Mesenchymal stem cell (in vitro differentiated cells and primary cell): ENCODE data around the gene PLCH2.

ENCODE experiments used
- DNase-seq: peaks from one replicate; pipeline ENCODE4 v3.0.0-alpha.2; 2013
- H2AFZ ChIP-seq: one replicate; pipeline ENCODE4 v1.6.1; 2013; ENCODE audit warnings: low read depth, mild to moderate bottlenecking, control low read depth, inconsistent platforms, low read length, moderate library complexity
- H2AK5ac ChIP-seq: 2 replicates; pipeline ENCODE4 v1.6.1; 2013; ENCODE audit warnings: low read length, moderate library complexity, mild to moderate bottlenecking, inconsistent platforms; ENCODE audit not compliant: severe bottlenecking
- H2BK120ac ChIP-seq: one replicate; pipeline ENCODE4 v1.6.1; 2013; ENCODE audit warnings: low read depth, mild to moderate bottlenecking, inconsistent platforms, low read length, moderate library complexity
- H2BK12ac ChIP-seq, 2 experiments: one replicate each; pipeline ENCODE4 v1.6.1; 2013; ENCODE audit warnings: inconsistent platforms in 2 of 2, low read length in 2 of 2, mild to moderate bottlenecking in 2 of 2, moderate library complexity in 2 of 2, control low read depth in 1 of 2
- H2BK15ac ChIP-seq: one replicate; pipeline ENCODE4 v1.6.1; 2013; ENCODE audit warnings: mild to moderate bottlenecking, low read depth, inconsistent platforms; ENCODE audit not compliant: poor library complexity, severe bottlenecking
- H2BK5ac ChIP-seq: 2 replicates; pipeline ENCODE4 v1.6.1; 2013; ENCODE audit warnings: low read depth, mild to moderate bottlenecking, low read length, control low read depth, inconsistent platforms; ENCODE audit not compliant: poor library complexity, severe bottlenecking
- H3K14ac ChIP-seq, 2 experiments: one replicate each; pipeline ENCODE4 v1.6.1; 2013; ENCODE audit warnings: inconsistent platforms in 2 of 2, low read length in 2 of 2, control low read depth in 1 of 2, mild to moderate bottlenecking in 1 of 2, moderate library complexity in 1 of 2
- H3K18ac ChIP-seq, 2 experiments: one replicate each; pipeline ENCODE4 v1.6.1; 2013; ENCODE audit warnings: inconsistent platforms in 2 of 2, low read length in 2 of 2, control low read depth in 1 of 2, low read depth in 1 of 2, mild to moderate bottlenecking in 1 of 2
- H3K23ac ChIP-seq, 2 experiments: one replicate each; pipeline ENCODE4 v1.6.1; 2013; ENCODE audit warnings: inconsistent platforms in 2 of 2, low read length in 2 of 2, mild to moderate bottlenecking in 2 of 2, moderate library complexity in 2 of 2, control low read depth in 1 of 2
- H3K27ac ChIP-seq: 2 replicates; pipeline ENCODE4 v1.5.1; 2013; ENCODE audit warnings: mild to moderate bottlenecking, moderate library complexity, low read length, control low read depth, inconsistent platforms; ENCODE audit not compliant: poor library complexity, severe bottlenecking
- H3K27me3 ChIP-seq, 2 experiments: 2 replicates each; pipeline versions ENCODE4 v1.6.1 to v1.7.0; 2013; ENCODE audit warnings: low read length in 2 of 2, mild to moderate bottlenecking in 2 of 2, moderate library complexity in 2 of 2, control low read depth in 1 of 2, inconsistent platforms in 1 of 2; ENCODE audit not compliant: control insufficient read depth in 1 of 2, insufficient read depth in 1 of 2
- H3K36me3 ChIP-seq, 2 experiments: 2 replicates each; pipeline versions ENCODE4 v1.6.1 to v1.7.0; 2013; ENCODE audit warnings: low read length in 2 of 2, control low read depth in 1 of 2, inconsistent platforms in 1 of 2, low read depth in 1 of 2, mild to moderate bottlenecking in 1 of 2; ENCODE audit not compliant: insufficient read depth in 2 of 2, control insufficient read depth in 1 of 2
- H3K4ac ChIP-seq, 2 experiments: one replicate each; pipeline ENCODE4 v1.6.1; 2013; ENCODE audit warnings: inconsistent platforms in 2 of 2, low read length in 2 of 2, mild to moderate bottlenecking in 2 of 2, moderate library complexity in 2 of 2, control low read depth in 1 of 2, low read depth in 1 of 2
- H3K4me1 ChIP-seq: 2 replicates; pipeline ENCODE4 v1.6.1; 2013; ENCODE audit warnings: low read depth, low read length, control low read depth; ENCODE audit not compliant: control insufficient read depth, insufficient read depth
- H3K4me2 ChIP-seq: 2 replicates; pipeline ENCODE4 v1.6.1; 2013; ENCODE audit warnings: low read length, mild to moderate bottlenecking, inconsistent platforms; ENCODE audit not compliant: poor library complexity, severe bottlenecking
- H3K4me3 ChIP-seq, 2 experiments: 2 replicates each; pipeline versions ENCODE4 v1.5.1 to v1.7.0; 2013; ENCODE audit warnings: low read length in 2 of 2, mild to moderate bottlenecking in 2 of 2, control low read depth in 1 of 2, low read depth in 1 of 2; ENCODE audit not compliant: insufficient read depth in 1 of 2
- H3K79me1 ChIP-seq: replicated peaks from 2 replicates; pipeline ENCODE4 v1.6.1; 2013; ENCODE audit warnings: mild to moderate bottlenecking, control low read depth, low read length, inconsistent platforms; ENCODE audit not compliant: poor library complexity, severe bottlenecking
- H3K9ac ChIP-seq: 2 replicates; pipeline ENCODE4 v1.7.0; 2013; ENCODE audit warnings: mild to moderate bottlenecking, low read length, moderate library complexity
- H3K9me3 ChIP-seq: 2 replicates; pipeline ENCODE4 v1.7.0; 2013; ENCODE audit warnings: mild to moderate bottlenecking, low read length; ENCODE audit not compliant: control insufficient read depth
- H4K8ac ChIP-seq: one replicate; pipeline ENCODE4 v1.6.1; 2013; ENCODE audit warnings: inconsistent platforms, mild to moderate bottlenecking, low read length, moderate library complexity
- H4K91ac ChIP-seq: one replicate; pipeline ENCODE4 v1.6.1; 2013; ENCODE audit warnings: mild to moderate bottlenecking, low read length, inconsistent platforms
- WGBS: methylation state at CpG from one replicate; pipeline ENCODE4 v1.1.7; 2013; ENCODE audit warnings: mixed read lengths; 5-methylcytosine and 5-hydroxymethylcytosine counted together

The PLCH2 gene

GRCh38 chr1:2435091-2435490, 41.0 kb upstream of the PLCH2 start:
- 75% methylated on average over 9 of the region's 9 CpGs for WGBS
- H2AK5ac ChIP-seq = no peak overlapping the region
- H3K27me3 ChIP-seq = peaks cover 23 to 75% of the 10 kb centered on the region in 2 experiments
- no peak for DNase-seq
- no peak overlapping the region for H3K4me3 ChIP-seq
- no peak overlapping the region for H4K91ac ChIP-seq
- H3K18ac ChIP-seq = no peak overlapping the region
- no peak overlapping the region for H2BK5ac ChIP-seq
- no peaks in the 10 kb centered on the region for H3K9me3 ChIP-seq
- no peak overlapping the region for H2BK12ac ChIP-seq
- no peaks in the 10 kb centered on the region for H3K79me1 ChIP-seq
- no peak overlapping the region for H3K4ac ChIP-seq
- H3K14ac ChIP-seq = no peak overlapping the region
- H3K4me1 ChIP-seq = no peaks in the 10 kb centered on the region
- no peak overlapping the region for H2BK120ac ChIP-seq
- no peak overlapping the region for H3K4me2 ChIP-seq
- no peak overlapping the region for H3K27ac ChIP-seq
- H3K36me3 ChIP-seq = no peaks in the 10 kb centered on the region
- H2BK15ac ChIP-seq = no peak overlapping the region
- no peak overlapping the region for H3K23ac ChIP-seq
- H2AFZ ChIP-seq = no peak overlapping the region
- H4K8ac ChIP-seq = no peak overlapping the region
- H3K9ac ChIP-seq = no peak overlapping the region

GRCh38 chr1:2435746-2436355, 40.2 kb upstream of the PLCH2 start:
- Histone ChIP-seq H3K9me3 (no peaks in the 10 kb centered on the region), H2BK15ac (no peak overlapping the region), H4K91ac (no peak overlapping the region), H3K79me1 (no peaks in the 10 kb centered on the region), H2AFZ (no peak overlapping the region), H3K27ac (no peak overlapping the region), H3K27me3 (peaks cover 23 to 70% of the 10 kb centered on the region in 2 experiments), H4K8ac (no peak overlapping the region), H3K23ac (no peak overlapping the region), H3K4me2 (no peak overlapping the region), H2BK120ac (no peak overlapping the region), H3K18ac (no peak overlapping the region), H3K14ac (no peak overlapping the region), H3K4me3 (no peak overlapping the region), H3K9ac (no peak overlapping the region), H3K4me1 (no peaks in the 10 kb centered on the region), H2AK5ac (no peak overlapping the region), H2BK12ac (no peak overlapping the region), H2BK5ac (no peak overlapping the region), H3K36me3 (no peaks in the 10 kb centered on the region), H3K4ac (no peak overlapping the region)
- 52% methylated on average over 2 of the region's 2 CpGs for WGBS
- DNase-seq = no peak

GRCh38 chr1:2436876-2437275, 39.2 kb upstream of the PLCH2 start:
- Histone ChIP-seq H2BK120ac (no peak overlapping the region), H3K23ac (no peak overlapping the region), H3K9me3 (no peaks in the 10 kb centered on the region), H3K9ac (no peak overlapping the region), H3K18ac (no peak overlapping the region), H2BK15ac (no peak overlapping the region), H3K27ac (no peak overlapping the region), H3K36me3 (no peaks in the 10 kb centered on the region), H2BK5ac (no peak overlapping the region), H3K4me3 (no peak overlapping the region), H3K4me1 (peaks cover 5% of the 10 kb centered on the region), H3K4me2 (no peak overlapping the region), H2AFZ (no peak overlapping the region), H2AK5ac (no peak overlapping the region), H3K4ac (no peak overlapping the region), H3K79me1 (no peaks in the 10 kb centered on the region), H4K8ac (no peak overlapping the region), H3K14ac (no peak overlapping the region), H2BK12ac (no peak overlapping the region), H3K27me3 (peaks cover 23 to 67% of the 10 kb centered on the region in 2 experiments), H4K91ac (no peak overlapping the region)
- DNase-seq = no peak
- 85% methylated on average over 6 of the region's 7 CpGs for WGBS

GRCh38 chr1:2437617-2438016, 38.5 kb upstream of the PLCH2 start:
- no peaks in the 10 kb centered on the region for H3K79me1 ChIP-seq
- no peak overlapping the region for H3K14ac ChIP-seq
- no peak overlapping the region for H3K4me3 ChIP-seq
- no peak overlapping the region for H3K9ac ChIP-seq
- WGBS = 81% methylated on average over 15 of the region's 15 CpGs
- no peak overlapping the region for H3K18ac ChIP-seq
- H2BK15ac ChIP-seq = no peak overlapping the region
- no peak overlapping the region for H2BK12ac ChIP-seq
- no peak overlapping the region for H2BK120ac ChIP-seq
- no peaks in the 10 kb centered on the region for H3K9me3 ChIP-seq
- H3K4me2 ChIP-seq = no peak overlapping the region
- no peak overlapping the region for H3K4ac ChIP-seq
- peaks cover 23 to 67% of the 10 kb centered on the region in 2 experiments for H3K27me3 ChIP-seq
- H4K8ac ChIP-seq = no peak overlapping the region
- no peak for DNase-seq
- no peak overlapping the region for H2AK5ac ChIP-seq
- H3K23ac ChIP-seq = no peak overlapping the region
- no peak overlapping the region for H2BK5ac ChIP-seq
- H3K36me3 ChIP-seq = no peaks in the 10 kb centered on the region
- H3K4me1 ChIP-seq = peaks cover 13% of the 10 kb centered on the region
- no peak overlapping the region for H3K27ac ChIP-seq
- no peak overlapping the region for H2AFZ ChIP-seq
- H4K91ac ChIP-seq = no peak overlapping the region
